ENCODE measurements around the gene CERS1.

DNA sequence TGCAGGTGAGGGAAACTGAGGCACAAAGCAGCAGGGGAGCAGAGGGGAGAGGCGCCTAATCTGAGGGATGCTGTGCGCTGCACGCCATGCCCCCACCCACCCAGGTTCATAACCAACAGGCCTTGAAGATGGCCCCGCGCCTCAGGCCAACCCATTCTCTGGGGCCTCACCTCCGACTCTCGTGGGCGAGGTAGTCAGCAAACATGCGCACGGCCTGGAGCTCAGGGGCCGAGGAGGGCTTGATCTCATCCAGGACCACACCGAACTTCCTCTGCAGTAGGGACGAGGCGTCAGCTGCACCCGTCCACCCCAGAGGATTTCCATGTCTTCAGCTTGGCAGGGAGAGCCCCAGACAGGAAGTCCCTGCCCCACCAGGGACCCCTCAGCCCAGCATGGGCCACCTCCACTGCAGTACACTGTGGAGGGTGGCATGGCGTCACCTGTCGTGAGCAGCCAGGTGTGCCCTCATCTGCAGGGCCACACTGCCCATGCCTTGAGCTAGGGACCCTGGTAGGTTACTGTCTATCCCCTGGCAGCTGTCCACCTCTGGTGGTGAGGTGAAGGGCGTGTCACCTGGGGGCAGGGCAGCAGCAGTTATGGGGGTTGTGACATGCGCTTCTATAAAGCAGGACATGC, 15.0 kb upstream of the CERS1 start:
- no peak for TF ChIP-seq EZH2phosphoT487 (IDR thresholded peaks at IDR 0.05; ENCODE audit: borderline replicate concordance)
- TF ChIP-seq, protein P1, sequence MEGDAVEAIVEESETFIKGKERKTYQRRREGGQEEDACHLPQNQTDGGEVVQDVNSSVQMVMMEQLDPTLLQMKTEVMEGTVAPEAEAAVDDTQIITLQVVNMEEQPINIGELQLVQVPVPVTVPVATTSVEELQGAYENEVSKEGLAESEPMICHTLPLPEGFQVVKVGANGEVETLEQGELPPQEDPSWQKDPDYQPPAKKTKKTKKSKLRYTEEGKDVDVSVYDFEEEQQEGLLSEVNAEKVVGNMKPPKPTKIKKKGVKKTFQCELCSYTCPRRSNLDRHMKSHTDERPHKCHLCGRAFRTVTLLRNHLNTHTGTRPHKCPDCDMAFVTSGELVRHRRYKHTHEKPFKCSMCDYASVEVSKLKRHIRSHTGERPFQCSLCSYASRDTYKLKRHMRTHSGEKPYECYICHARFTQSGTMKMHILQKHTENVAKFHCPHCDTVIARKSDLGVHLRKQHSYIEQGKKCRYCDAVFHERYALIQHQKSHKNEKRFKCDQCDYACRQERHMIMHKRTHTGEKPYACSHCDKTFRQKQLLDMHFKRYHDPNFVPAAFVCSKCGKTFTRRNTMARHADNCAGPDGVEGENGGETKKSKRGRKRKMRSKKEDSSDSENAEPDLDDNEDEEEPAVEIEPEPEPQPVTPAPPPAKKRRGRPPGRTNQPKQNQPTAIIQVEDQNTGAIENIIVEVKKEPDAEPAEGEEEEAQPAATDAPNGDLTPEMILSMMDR (conservative IDR thresholded peaks at IDR 0.05; ENCODE audit: low read length) = no peak
